Measurements from ENCODE around the gene DNAI1. TPM values are rescaled to one million over a fixed set of nuclear protein-coding genes. Genes with fewer than 3 reads are reported as not detected.

The DNAI1 gene
- polyA plus RNA-seq, 3 donors = 0.10 to 0.26 TPM; not detected in 1

GRCh38 chr9:34550016-34550680 lies 91.5 kb downstream of the DNAI1 start:
- 83 to 85% (median 83%) methylated on average over 12 of the region's 12 CpGs for WGBS, 3 donors
- H3K27ac ChIP-seq (ENCODE audit: low read depth, low read length) = no peak overlapping the region

- no peak overlapping the region for H3K27ac ChIP-seq (ENCODE audit: low read depth, low read length)
- 64 to 77% (median 73%) methylated on average over 5 of the region's 5 CpGs for WGBS, 3 donors
Measured at GRCh38 chr9:34550681-34551270, 92.2 kb downstream of the DNAI1 start.

DNA sequence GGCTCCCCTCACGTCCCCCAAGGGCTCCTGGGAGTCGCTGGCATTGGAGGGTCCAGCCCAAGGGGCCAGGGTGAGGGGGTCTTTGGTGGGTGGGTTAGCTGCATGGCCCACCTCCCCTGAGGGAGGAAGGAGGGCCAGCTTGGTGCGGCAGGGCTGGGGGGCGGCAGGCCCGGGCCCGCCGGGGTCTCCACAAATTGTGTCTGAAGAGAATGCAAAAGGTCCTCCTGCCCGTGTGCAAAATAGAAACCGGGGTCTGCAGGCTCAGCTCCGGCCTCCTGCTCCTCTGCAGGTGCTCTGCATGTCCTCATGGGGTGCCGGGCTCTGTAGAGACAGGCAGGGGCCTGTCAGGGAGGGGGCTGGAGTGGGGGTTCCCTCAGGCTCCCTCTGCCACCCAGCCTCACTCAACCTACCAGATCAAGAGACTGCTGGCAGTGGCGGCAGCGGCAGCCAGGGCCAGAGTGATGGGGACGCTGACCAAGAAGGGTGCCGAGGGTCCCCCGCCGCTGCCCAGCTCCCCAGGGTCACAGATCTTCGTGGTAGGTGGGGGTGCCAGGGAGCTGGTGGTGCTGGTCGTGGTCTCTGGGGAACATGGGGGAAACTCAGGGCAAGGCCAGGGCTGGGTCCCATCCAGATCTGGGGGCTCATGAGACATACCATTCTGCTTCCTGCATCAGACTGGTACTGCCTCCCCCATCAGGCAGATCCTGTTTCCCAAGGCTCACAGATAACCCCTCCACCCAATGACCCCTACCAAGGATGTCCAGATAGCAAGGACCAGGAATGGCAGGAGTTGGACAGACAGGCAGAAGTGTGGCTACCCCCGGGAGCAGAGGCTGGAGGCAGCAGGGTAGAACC lies 93.4 kb downstream of the DNAI1 start:
- 88 to 93% (median 89%) methylated on average over 20 of the region's 20 CpGs for WGBS, 3 donors
- H3K27ac ChIP-seq (ENCODE audit: low read depth, low read length) = no peak overlapping the region

- no peak overlapping the region for H3K27ac ChIP-seq (ENCODE audit: low read depth, low read length)
- WGBS, 3 donors = 85 to 90% (median 90%) methylated on average over 13 of the region's 13 CpGs
Measured at GRCh38 chr9:34552606-34552981, 94.0 kb downstream of the DNAI1 start.

GRCh38 chr9:34552986-34553385 lies 94.4 kb downstream of the DNAI1 start:
- H3K27ac ChIP-seq (ENCODE audit: low read depth, low read length) = no peak overlapping the region
- 89 to 100% (median 95%) methylated on average over 2 of the region's 2 CpGs for WGBS, 3 donors

DNA sequence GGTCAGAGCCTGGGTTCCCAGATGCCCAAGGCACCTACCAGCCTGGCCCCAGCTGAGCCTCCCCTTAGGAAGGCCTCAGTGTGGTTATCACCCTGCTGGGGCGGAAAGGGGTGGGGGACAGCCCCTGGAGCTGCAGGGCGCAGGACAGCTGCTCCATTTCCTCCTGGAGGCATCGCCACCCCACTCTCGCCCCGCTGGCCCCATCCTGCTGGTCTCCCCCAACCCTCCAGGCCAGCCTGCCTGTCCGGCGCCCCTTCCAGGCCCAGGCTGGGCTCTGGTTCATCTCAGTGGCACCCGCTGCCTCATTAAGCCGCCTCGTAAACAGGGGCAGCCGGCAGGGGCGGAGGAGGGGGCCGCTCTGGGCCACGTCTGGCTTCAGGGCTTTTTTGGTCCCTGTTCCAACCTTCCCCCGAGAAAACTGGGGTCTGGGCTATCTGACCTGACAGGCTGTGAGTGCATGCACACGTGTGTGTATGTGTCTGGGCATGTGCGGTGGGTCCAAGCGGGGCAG lies 95.0 kb downstream of the DNAI1 start:
- 82 to 87% (median 86%) methylated on average over 18 of the region's 18 CpGs for WGBS, 3 donors

DNA sequence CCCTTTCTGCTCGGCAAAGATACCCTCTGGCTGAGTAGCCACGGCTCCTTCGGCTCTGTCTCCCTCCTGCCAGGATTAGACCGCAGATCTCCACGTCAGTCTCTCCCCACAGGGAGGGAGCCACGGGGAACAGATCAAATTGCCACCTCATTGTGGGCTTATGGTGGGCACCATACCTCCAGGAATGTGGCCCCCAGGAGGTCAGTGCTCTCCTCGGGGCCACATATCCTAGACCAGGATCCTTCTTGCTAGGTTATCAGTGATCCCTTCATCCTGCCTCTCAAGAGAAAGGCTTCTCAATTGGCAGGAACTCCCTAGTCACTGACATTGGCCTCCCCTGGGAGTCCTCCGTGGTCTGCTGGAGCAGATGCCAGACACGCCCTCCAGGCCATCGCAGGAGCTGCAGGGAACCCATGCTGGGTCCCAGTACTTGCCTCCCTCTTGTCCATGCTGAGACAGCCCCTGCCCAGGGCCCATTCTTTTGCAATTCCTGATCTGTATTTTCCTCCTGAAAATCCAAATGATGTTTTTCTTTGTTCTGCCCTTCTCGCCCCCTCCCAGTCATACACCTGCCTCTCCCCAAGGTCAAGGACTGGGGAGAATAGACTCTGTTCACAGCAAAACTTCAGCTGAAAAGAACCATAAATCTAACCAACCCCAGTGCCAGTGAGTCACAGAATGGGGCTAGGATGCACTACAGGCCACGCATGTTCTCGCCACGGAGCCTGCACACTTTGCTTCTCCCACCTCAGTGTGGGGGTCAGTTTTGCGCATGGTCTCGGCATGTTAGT lies 95.8 kb downstream of the DNAI1 start:
- 63 to 75% (median 74%) methylated on average over 16 of the region's 16 CpGs for WGBS, 3 donors
- H3K27ac ChIP-seq (ENCODE audit: low read depth, low read length) = no peak overlapping the region

More for the DNA sequence above, 95.0 kb downstream of the DNAI1 start:
- no peak overlapping the region for H3K27ac ChIP-seq (ENCODE audit: low read depth, low read length)

- no peak overlapping the region for H3K27ac ChIP-seq (ENCODE audit: low read depth, low read length)
- 35 to 72% (median 66%) methylated on average over 23 of the region's 23 CpGs for WGBS, 3 donors
Measured at GRCh38 chr9:34555002-34555348, 96.4 kb downstream of the DNAI1 start.

GRCh38 chr9:34555500-34555899 lies 96.9 kb downstream of the DNAI1 start:
- H3K27ac ChIP-seq (ENCODE audit: low read depth, low read length) = no peak overlapping the region
- WGBS, 3 donors = 71 to 81% (median 75%) methylated on average over 5 of the region's 5 CpGs

DNA sequence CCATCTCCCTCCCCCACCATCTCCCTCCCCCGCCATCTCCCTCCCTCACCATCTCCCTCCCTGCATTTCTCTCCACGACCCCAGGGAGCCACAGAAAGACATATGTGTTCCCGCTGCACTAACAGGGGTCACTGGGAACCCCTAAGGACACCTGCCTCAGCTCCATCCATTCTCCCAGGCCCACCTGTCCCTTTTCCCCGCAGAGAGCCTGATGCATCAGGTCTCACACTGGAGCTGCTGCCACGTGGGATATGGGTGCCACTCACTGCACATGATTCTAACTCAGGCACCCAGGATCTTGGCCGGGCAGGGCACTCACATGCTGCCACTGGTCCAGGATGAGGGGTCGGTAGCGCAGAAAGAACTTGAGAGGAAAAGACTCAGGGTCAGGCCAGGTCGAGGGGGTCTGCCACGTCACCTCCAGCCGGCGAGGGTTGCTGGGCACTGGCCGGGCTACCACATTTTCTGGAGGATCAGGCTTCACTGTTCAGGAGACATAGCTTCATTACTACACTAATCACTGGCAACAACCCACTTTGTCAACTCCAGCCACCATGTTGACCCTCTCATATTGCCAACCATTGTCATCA lies 97.4 kb downstream of the DNAI1 start:
- WGBS, 3 donors = 84 to 89% (median 88%) methylated on average over 12 to 13 of the region's 13 CpGs
- no peak overlapping the region for H3K27ac ChIP-seq (ENCODE audit: low read depth, low read length)

DNA sequence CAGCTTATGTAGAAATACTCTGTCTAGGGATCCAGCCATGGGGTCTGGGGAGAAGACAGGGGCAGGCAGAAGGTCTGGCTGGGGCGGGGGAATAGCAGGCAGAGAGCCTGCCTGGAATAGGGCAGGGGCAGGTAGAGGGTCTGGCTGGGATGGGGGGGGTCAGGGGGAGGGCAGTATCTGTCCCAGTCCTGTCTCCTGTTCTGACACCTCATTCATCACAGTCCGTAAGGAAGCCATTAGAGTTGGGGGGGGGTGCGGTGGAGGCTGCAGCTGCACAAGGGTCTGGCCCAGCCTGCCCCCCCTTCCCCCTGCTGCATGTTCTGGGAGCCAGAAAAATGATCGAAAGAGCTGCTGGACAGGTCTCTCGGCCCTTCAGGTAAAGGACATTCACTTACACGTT lies 98.3 kb downstream of the DNAI1 start:
- H3K27ac ChIP-seq (ENCODE audit: low read depth, low read length) = no peak overlapping the region
- WGBS, 3 donors = 55 to 83% (median 74%) methylated on average over 6 of the region's 6 CpGs

GRCh38 chr9:34557426-34558321 lies 99.1 kb downstream of the DNAI1 start:
- 74 to 78% (median 77%) methylated on average over 19 of the region's 19 CpGs for WGBS, 3 donors
- H3K27ac ChIP-seq (ENCODE audit: low read depth, low read length) = no peak overlapping the region

- H3K27ac ChIP-seq (ENCODE audit: low read depth, low read length) = no peak overlapping the region
Measured at GRCh38 chr9:34558364-34558763, 99.8 kb downstream of the DNAI1 start.

DNA sequence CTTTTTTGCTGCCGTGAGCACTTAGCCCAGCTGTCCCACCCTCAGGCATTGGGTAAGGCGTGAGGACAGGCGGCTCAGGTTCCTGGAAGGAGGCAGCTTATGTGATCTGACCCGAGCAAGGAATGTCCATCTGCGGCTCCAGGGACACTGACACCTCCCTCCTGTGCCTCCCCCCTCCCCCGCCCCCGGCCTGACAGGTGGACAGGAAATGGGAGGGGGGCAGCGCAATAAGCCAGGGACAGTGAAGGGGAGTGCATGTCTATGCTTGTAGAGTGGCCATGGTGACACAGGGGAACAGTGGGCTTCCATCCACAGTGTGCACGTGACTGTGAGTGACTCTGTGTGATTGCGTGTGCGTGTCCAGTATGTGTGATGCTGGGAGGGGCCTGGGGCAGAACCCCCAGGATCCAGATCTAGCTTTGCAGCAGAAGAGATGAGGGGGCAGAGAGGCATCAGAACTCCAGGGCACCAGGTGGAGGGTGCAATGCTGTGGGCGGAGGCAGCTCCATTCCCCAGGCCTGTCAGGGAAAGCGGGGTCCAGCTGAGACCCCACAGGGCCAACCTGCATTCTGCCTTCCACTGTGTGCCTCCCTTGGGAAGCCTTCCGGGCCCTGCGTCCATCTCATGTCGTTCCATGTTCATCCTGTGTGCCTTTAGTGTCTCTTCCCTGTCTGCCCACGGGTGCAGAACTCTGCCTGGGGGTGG lies 100.5 kb downstream of the DNAI1 start:
- 48 to 54% (median 48%) methylated on average over 15 to 17 of the region's 17 CpGs for WGBS, 3 donors

More at GRCh38 chr9:34558364-34558763, 99.8 kb downstream of the DNAI1 start:
- WGBS, 3 donors = 84 to 88% (median 86%) methylated on average over 9 of the region's 9 CpGs

DNA sequence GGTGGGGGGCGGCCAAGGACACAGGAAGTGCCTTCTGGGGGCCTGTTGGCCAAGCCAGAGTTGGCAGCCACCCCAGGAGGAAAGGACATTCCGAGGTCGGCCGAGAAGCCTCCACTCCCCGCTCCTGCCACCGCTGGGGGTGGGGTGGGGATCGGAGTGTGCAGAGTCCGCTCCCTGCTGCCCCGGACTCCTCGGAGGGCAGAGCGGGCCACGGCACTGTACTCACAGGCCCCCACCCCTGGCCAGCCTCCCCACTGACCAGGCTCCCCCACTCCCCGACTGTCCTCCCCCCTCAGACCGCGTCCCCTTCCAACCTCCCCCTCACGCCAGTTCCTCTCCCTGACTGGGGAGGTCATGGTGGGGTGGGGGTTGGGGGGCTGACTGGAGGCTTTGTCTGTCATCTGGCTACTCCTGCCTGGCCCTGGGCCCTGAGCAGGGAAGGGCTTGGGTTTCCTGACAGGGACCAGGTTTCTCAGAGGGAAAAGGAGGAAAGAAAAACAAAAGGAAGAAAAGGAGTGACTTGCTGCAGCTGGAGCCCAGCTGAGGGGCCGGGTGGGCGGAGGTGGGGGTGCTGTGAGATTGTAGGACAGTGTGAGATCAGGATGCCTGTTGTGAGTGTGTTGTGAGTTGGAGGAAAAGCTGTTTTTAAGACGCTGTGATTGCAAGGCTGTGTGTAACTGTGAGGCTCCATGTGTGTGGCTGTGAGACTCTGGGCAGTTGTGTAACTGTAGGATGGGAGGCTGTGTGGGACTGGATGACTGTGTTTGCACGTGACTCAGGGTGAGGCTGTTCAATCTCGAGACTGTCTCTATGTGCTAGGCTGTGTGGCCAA lies 101.2 kb downstream of the DNAI1 start:
- 9 to 17% (median 15%) methylated on average over 19 to 21 of the region's 21 CpGs for WGBS, 3 donors
- H3K27ac ChIP-seq (ENCODE audit: low read depth, low read length) = no peak overlapping the region

More for the DNA sequence above, 100.5 kb downstream of the DNAI1 start:
- no peak overlapping the region for H3K27ac ChIP-seq (ENCODE audit: low read depth, low read length)
